Adrenal gland (tissue), 5 donors: ENCODE data around the gene CRACR2A.

Experiments used
- POLR2A ChIP-seq, 2 donors: fragments of 450-650 bp; IDR thresholded peaks; one replicate each; pipeline ENCODE4 v1.6.1; 2017; ENCODE audit warnings: antibody characterized with exemption in 2 of 2, mild to moderate bottlenecking in 2 of 2, moderate library complexity in 1 of 2
- TF ChIP-seq, protein P1 (sequence below), 6 experiments: fragments of 450-650 bp in 4 of 6; fragments of 200-600 bp in 2 of 6; sonication (generic) in 1 of 6; IDR thresholded peaks; 1 replicate in 5 of 6; 2 replicates in 1 of 6; pipeline versions ENCODE4 v1.5.1 to v1.8.0; 2016 to 2021; ENCODE audit warnings: antibody characterized with exemption in 6 of 6, mild to moderate bottlenecking in 2 of 6, moderate library complexity in 1 of 6
- donor health status: DM: no; HTN: no; CAD: no.

GRCh38 chr12:3633396-3633795, 119.5 kb downstream of the CRACR2A start:
- TF ChIP-seq POLR2A (IDR thresholded peaks at IDR 0.05): no peak
- TF ChIP-seq, protein P1, sequence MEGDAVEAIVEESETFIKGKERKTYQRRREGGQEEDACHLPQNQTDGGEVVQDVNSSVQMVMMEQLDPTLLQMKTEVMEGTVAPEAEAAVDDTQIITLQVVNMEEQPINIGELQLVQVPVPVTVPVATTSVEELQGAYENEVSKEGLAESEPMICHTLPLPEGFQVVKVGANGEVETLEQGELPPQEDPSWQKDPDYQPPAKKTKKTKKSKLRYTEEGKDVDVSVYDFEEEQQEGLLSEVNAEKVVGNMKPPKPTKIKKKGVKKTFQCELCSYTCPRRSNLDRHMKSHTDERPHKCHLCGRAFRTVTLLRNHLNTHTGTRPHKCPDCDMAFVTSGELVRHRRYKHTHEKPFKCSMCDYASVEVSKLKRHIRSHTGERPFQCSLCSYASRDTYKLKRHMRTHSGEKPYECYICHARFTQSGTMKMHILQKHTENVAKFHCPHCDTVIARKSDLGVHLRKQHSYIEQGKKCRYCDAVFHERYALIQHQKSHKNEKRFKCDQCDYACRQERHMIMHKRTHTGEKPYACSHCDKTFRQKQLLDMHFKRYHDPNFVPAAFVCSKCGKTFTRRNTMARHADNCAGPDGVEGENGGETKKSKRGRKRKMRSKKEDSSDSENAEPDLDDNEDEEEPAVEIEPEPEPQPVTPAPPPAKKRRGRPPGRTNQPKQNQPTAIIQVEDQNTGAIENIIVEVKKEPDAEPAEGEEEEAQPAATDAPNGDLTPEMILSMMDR (IDR thresholded peaks at IDR 0.05): no peak
